ENCODE results near the gene PCIF1. TPM values are rescaled to one million over a fixed set of nuclear protein-coding genes. Genes with fewer than 3 reads are reported as not detected.

Gene PCIF1
- total and polyA plus RNA-seq, 2 experiments from 2014 or later = 5.3 to 24.3 TPM

DNA sequence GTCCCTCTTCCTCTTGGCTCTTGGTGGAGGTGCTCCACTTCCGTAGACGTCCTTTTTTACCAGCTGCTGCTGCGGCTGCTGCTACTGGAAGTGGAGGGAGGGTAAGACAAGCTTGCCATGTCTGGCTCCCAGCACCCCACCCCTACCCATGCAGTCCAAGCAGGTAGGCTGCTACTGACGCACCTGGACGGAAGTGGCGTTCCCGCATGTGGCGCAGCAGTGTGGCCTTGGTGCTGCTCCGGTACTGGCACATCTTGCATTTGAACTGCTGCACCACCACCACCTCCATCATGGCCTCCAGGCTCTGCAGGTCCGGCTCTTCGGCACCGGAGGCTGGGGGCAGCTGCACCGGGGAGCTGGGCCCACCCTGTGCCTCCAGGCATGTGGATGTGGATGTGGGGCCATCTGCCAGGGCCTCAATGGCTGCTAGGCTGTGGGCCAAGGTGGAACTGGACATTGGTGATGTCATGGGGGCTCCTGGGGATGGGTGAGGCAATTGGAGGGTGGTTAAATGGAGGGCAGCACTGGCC is 33.1 kb downstream of the PCIF1 start:
- Histone ChIP-seq H3K79me2 (ENCODE audit: insufficient read depth) (peaks cover 34% of the 10 kb centered on the region), H3K9ac (no peak overlapping the region), H3K4me3 (no peak overlapping the region), H3K27ac (no peak overlapping the region), H3K9me3 (ENCODE audit: low read depth) (no peaks in the 10 kb centered on the region), H3K36me3 (ENCODE audit: low read depth) (peaks cover 25% of the 10 kb centered on the region), H3K9me2 (ENCODE audit: insufficient read depth) (no peaks in the 10 kb centered on the region), H3K4me1 (ENCODE audit: insufficient read depth) (peaks cover 27% of the 10 kb centered on the region), H3F3A (ENCODE audit: insufficient read depth) (peaks cover 29% of the 10 kb centered on the region), H2AFZ (no peak overlapping the region), H3K27me3 (replicated peaks; ENCODE audit: insufficient read depth) (no peaks in the 10 kb centered on the region), H4K20me1 (ENCODE audit: insufficient read depth) (no peaks in the 10 kb centered on the region), H3K4me2 (ENCODE audit: unreplicated experiment) (no peak overlapping the region)
- TF ChIP-seq EZH2phosphoT487 (IDR thresholded peaks at IDR 0.05; ENCODE audit: insufficient read depth, low read depth) = no peak
- no peak for TF ChIP-seq EZH2 (IDR thresholded peaks at IDR 0.05; ENCODE audit: insufficient read depth, poor library complexity, severe bottlenecking)
- 94% methylated on average over 13 of the region's 13 CpGs for WGBS, 2 experiments (ENCODE audit: low coverage in 1 of 2, low lambda C conversion rate in 2 of 2, missing lambda C conversion rate in 2 of 2)
- in situ Hi-C loops (cut with MboI) = no loop called here
- no peak for DNase-seq

DNA sequence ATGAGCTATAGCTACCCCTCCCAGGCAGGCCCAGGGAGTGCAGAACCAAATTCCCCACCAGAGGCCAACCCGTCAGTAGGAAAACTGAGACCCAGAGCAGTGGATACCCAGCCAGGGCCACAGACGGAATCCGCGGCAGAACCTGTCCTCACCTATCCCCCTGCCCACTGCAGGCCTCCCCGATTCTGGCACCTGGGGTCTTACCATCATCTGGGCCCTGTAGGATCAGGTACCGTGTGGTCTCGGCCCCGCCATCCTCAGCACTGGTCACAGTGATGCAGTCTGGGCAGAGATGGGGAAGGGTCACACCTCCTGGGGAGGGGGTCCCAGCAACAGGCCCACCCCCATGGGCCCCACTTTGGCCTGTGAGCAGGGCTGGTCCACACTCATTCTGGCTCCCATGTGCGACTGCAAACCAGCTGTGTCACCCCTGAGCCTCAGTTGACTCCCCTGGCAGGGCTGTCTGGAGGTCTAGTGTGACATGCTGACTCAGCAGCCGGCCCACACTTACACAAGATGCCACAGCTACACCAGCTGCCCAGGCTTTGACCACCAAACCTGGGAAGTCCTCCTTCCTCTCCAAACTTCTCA is 33.7 kb downstream of the PCIF1 start:
- Histone ChIP-seq H3K27me3 (replicated peaks; ENCODE audit: insufficient read depth) (no peaks in the 10 kb centered on the region), H3F3A (ENCODE audit: insufficient read depth) (peaks cover 29% of the 10 kb centered on the region), H3K79me2 (ENCODE audit: insufficient read depth) (peaks cover 34% of the 10 kb centered on the region), H3K27ac (peak overlapping the region; percentile 99), H3K9me3 (ENCODE audit: low read depth) (no peaks in the 10 kb centered on the region), H4K20me1 (ENCODE audit: insufficient read depth) (no peaks in the 10 kb centered on the region), H3K4me1 (ENCODE audit: insufficient read depth) (peaks cover 30% of the 10 kb centered on the region), H3K4me3 (no peak overlapping the region), H3K9ac (peak overlapping the region; percentile 98), H3K9me2 (ENCODE audit: insufficient read depth) (no peaks in the 10 kb centered on the region), H3K36me3 (ENCODE audit: low read depth) (peaks cover 24% of the 10 kb centered on the region), H3K4me2 (ENCODE audit: unreplicated experiment) (no peak overlapping the region), H2AFZ (no peak overlapping the region)
- peak; percentile 55 for DNase-seq
- 80 to 83% methylated on average over 10 of the region's 10 CpGs for WGBS, 2 experiments (ENCODE audit: low coverage in 1 of 2, low lambda C conversion rate in 2 of 2, missing lambda C conversion rate in 2 of 2)
- TF ChIP-seq EZH2phosphoT487 (IDR thresholded peaks at IDR 0.05; ENCODE audit: insufficient read depth, low read depth) (no peak), EZH2 (IDR thresholded peaks at IDR 0.05; ENCODE audit: insufficient read depth, poor library complexity, severe bottlenecking) (no peak)
- in situ Hi-C loops (cut with MboI) = no loop called here

DNA sequence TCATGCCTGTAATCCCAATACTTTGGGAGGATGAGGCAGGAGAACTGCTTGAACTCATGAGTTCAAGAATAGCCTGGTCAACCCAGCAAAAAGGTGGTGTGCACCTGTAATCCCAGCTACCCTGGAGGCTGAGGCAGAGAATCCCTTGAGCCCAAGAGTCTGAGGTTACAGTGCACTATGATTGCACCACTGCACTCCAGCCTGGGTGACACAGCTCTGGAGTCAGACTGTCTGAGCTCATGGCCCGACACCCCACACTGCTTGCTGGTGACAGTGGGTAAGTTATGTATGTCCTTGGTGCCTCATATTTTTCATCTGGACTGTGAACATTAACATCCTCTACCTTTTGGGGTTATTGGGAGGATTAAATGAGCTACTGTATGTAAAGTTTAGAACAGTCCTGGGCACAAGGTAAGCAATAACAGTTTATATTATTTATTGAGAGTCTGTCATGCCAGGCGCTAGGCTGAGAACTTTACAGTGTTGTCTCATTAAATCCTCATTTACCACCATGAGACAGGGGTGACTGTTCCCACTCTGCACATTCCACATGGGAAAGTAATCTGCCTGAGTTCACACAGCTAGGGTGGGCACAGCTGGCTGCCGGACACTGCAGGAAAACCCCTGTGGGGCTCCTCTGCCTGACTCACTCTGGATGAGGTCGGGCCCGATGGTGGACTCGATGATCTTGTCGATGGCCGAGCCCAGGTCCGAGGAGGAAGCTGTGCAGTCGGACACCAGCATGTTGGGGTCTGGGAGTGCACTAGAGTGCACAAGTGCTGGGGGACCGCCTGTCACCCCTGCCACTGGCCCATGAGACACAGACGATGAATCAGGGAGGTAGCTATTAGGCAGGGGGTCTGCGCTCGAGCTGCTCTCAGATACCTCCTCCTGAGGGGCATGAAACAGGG is 34.6 kb downstream of the PCIF1 start:
- in situ Hi-C loops (cut with MboI) = no loop called here
- 39 to 41% methylated on average over 14 of the region's 14 CpGs for WGBS, 2 experiments (ENCODE audit: low coverage in 1 of 2, low lambda C conversion rate in 2 of 2, missing lambda C conversion rate in 2 of 2)

More for the DNA sequence above, 34.6 kb downstream of the PCIF1 start:
- H3K36me3 ChIP-seq (ENCODE audit: low read depth) = peaks cover 20% of the 10 kb centered on the region
- peak overlapping the region; percentile 99 for H3K27ac ChIP-seq
- H2AFZ ChIP-seq = no peak overlapping the region
- peaks cover 34% of the 10 kb centered on the region for H3K79me2 ChIP-seq (ENCODE audit: insufficient read depth)
- no peaks in the 10 kb centered on the region for H3K9me3 ChIP-seq (ENCODE audit: low read depth)
- H3K27me3 ChIP-seq (replicated peaks; ENCODE audit: insufficient read depth) = no peaks in the 10 kb centered on the region
- H4K20me1 ChIP-seq (ENCODE audit: insufficient read depth) = no peaks in the 10 kb centered on the region
- H3K4me3 ChIP-seq = peak overlapping the region; percentile 91
- peak; percentile 87 for DNase-seq
- peaks cover 29% of the 10 kb centered on the region for H3F3A ChIP-seq (ENCODE audit: insufficient read depth)
- peak overlapping the region; percentile 73 for H3K4me2 ChIP-seq (ENCODE audit: unreplicated experiment)
- peak overlapping the region; percentile 98 for H3K9ac ChIP-seq
- H3K4me1 ChIP-seq (ENCODE audit: insufficient read depth) = peaks cover 30% of the 10 kb centered on the region
- no peak for TF ChIP-seq EZH2 (IDR thresholded peaks at IDR 0.05; ENCODE audit: insufficient read depth, poor library complexity, severe bottlenecking)
- TF ChIP-seq EZH2phosphoT487 (IDR thresholded peaks at IDR 0.05; ENCODE audit: insufficient read depth, low read depth) = no peak
- H3K9me2 ChIP-seq (ENCODE audit: insufficient read depth) = no peaks in the 10 kb centered on the region

Measured in GM23248 (cell line).